Measurements from ENCODE around the gene TMEM164. TPM values are rescaled to one million over a fixed set of nuclear protein-coding genes. Genes with fewer than 3 reads are reported as not detected.

TMEM164 gene
- 11.0 and 19.7 TPM in 2 replicates for total RNA-seq

DNA sequence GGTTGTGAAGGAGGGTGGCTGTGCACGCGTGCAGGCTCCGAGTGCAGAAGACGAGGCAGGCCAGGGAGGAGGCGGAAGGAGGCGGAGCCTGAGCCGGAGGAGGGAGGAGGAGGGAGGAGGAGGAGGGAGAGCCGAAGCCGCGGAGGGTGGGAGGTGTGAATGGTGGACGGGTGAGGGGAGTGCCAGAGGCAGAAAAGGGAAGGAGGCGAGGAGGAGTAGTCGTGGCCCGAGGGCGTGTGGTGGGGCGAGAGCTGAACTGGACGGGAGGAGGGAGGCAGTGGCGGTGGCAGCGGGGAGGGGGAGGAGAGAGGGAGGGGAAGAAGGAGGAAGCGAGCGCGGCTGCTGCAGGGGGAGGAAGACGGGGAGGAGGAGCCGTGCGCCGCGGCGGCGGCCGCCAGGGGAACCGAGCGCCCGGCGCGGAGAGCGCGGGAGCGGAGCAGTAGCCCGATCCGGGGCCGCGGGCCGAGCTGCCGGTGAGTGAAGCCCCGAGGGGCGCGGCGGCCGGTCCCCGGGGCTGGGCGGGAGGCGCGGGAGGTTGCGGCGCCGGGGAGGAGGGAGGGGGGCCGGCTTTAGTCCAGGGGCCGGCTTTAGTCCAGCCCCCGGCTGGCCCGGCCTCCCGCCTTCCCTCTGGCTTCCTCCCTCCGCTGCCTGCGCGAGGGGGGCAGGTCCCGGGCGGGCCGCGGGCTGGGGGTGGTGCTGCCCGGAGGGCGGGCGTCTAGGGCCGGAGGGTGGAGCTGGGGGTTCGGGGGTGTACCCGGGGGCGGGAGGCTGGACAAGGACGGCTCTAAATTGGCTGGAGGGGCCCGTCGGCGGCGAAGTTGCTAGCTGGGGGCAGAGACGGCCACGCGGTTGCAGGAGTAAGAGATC is at the start of gene TMEM164:
TMEM164 (plus strand) TSS at position 815 of the 867 bp plus-strand sequence. CDS start 661 bp downstream, outside the sequence.

Small RNA genes lying within 50 kb of the gene (small RNA-seq; reads per million reads assigned to genes)
- gene MIR3978, result not detected
- gene MIR652, result 257 reads per million, percentile 99 among the genes with 10 or more reads in this experiment
- gene SNORD96B, result 10.0 reads per million, percentile 95 among the genes with 10 or more reads in this experiment
